Measurements from ENCODE around the gene ADAM20.

The ADAM20 gene

GRCh38 chr14:70530417-70530816, 4.4 kb downstream of the ADAM20 start:
- no peak for TF ChIP-seq CSDC2 (CRISPR knock-in tag; IDR thresholded peaks at IDR 0.05)
- TF ChIP-seq ESRRG (CRISPR knock-in tag; IDR thresholded peaks at IDR 0.05) = no peak
- TF ChIP-seq ISL1 (CRISPR knock-in tag; IDR thresholded peaks at IDR 0.05) = no peak
- TF ChIP-seq RARB (CRISPR knock-in tag; IDR thresholded peaks at IDR 0.05) = no peak
- TF ChIP-seq TCF4 (CRISPR knock-in tag; IDR thresholded peaks at IDR 0.05; ENCODE audit: borderline replicate concordance) = no peak
- TF ChIP-seq GLIS3 (CRISPR knock-in tag; IDR thresholded peaks at IDR 0.05) = no peak
- no peak for TF ChIP-seq BACH2 (CRISPR knock-in tag; IDR thresholded peaks at IDR 0.05; ENCODE audit: borderline replicate concordance)
- no peak for TF ChIP-seq CREB5 (CRISPR knock-in tag; IDR thresholded peaks at IDR 0.05; ENCODE audit: low read depth)
- TF ChIP-seq CSRNP3 (CRISPR knock-in tag; IDR thresholded peaks at IDR 0.05) = no peak
- TF ChIP-seq PPARA (CRISPR knock-in tag; IDR thresholded peaks at IDR 0.05; ENCODE audit: borderline replicate concordance) = no peak
- TF ChIP-seq PATZ1 (CRISPR knock-in tag; IDR thresholded peaks at IDR 0.05; ENCODE audit: borderline replicate concordance) = no peak
- TF ChIP-seq SNAI2 (CRISPR knock-in tag; IDR thresholded peaks at IDR 0.05) = no peak
- no peak for TF ChIP-seq ZNF565 (CRISPR knock-in tag; conservative IDR thresholded peaks at IDR 0.05; ENCODE audit: low read depth)
- no peak for TF ChIP-seq ZFP3 (CRISPR knock-in tag; IDR thresholded peaks at IDR 0.05)
- no peak for ATAC-seq

GRCh38 chr14:70527501-70528105, 7.2 kb downstream of the ADAM20 start:
- TF ChIP-seq ZNF565 (CRISPR knock-in tag; conservative IDR thresholded peaks at IDR 0.05; ENCODE audit: low read depth) (no peak), ARNTL (CRISPR knock-in tag; IDR thresholded peaks at IDR 0.05; ENCODE audit: borderline replicate concordance, low read depth) (no peak), PATZ1 (CRISPR knock-in tag; IDR thresholded peaks at IDR 0.05; ENCODE audit: borderline replicate concordance) (no peak), BACH2 (CRISPR knock-in tag; IDR thresholded peaks at IDR 0.05; ENCODE audit: borderline replicate concordance) (no peak), ESRRG (CRISPR knock-in tag; IDR thresholded peaks at IDR 0.05) (no peak), GLIS3 (CRISPR knock-in tag; IDR thresholded peaks at IDR 0.05) (no peak), TCF4 (CRISPR knock-in tag; IDR thresholded peaks at IDR 0.05; ENCODE audit: borderline replicate concordance) (no peak), RARB (CRISPR knock-in tag; IDR thresholded peaks at IDR 0.05) (no peak), CSRNP3 (CRISPR knock-in tag; IDR thresholded peaks at IDR 0.05) (no peak), SNAI2 (CRISPR knock-in tag; IDR thresholded peaks at IDR 0.05) (no peak), TOX (CRISPR knock-in tag; IDR thresholded peaks at IDR 0.05; ENCODE audit: borderline replicate concordance) (no peak)
- ATAC-seq = no peak

GRCh38 chr14:70525691-70526090, 9.1 kb downstream of the ADAM20 start:
- no peak for ATAC-seq
- TF ChIP-seq ZFP30 (CRISPR knock-in tag; IDR thresholded peaks at IDR 0.05) = no peak
- TF ChIP-seq SNAI2 (CRISPR knock-in tag; IDR thresholded peaks at IDR 0.05) = no peak
- no peak for TF ChIP-seq PPARA (CRISPR knock-in tag; IDR thresholded peaks at IDR 0.05; ENCODE audit: borderline replicate concordance)
- TF ChIP-seq POU6F1 (CRISPR knock-in tag; IDR thresholded peaks at IDR 0.05; ENCODE audit: borderline replicate concordance, low read depth) = no peak
- no peak for TF ChIP-seq ESRRG (CRISPR knock-in tag; IDR thresholded peaks at IDR 0.05)
- no peak for TF ChIP-seq TSHZ2 (CRISPR knock-in tag; IDR thresholded peaks at IDR 0.05)
- TF ChIP-seq ZC3H10 (CRISPR knock-in tag; IDR thresholded peaks at IDR 0.05) = no peak
- TF ChIP-seq ZNF8 (CRISPR knock-in tag; IDR thresholded peaks at IDR 0.05) = no peak
- no peak for TF ChIP-seq ISL1 (CRISPR knock-in tag; IDR thresholded peaks at IDR 0.05)
- no peak for TF ChIP-seq ARNTL (CRISPR knock-in tag; IDR thresholded peaks at IDR 0.05; ENCODE audit: borderline replicate concordance, low read depth)
- TF ChIP-seq TOX (CRISPR knock-in tag; IDR thresholded peaks at IDR 0.05; ENCODE audit: borderline replicate concordance) = no peak
- no peak for TF ChIP-seq BACH2 (CRISPR knock-in tag; IDR thresholded peaks at IDR 0.05; ENCODE audit: borderline replicate concordance)

Data from SK-N-SH treated with all-trans-retinoic acid at 6 μM for 48 hours (cell line).